ENCODE measurements around the gene EXOC1L.
A peak's percentile ranks its signal among the peaks of the same experiment; 100 is the strongest.

The EXOC1L gene

GRCh38 chr4:55819634-55820033, at the start of gene EXOC1L:
EXOC1L (plus strand) TSS chr4:55819790; CDS start chr4:55820027, 237 bp downstream.
- peak in 1 of 2 experiments; percentile 7 for DNase-seq

GRCh38 chr4:55770662-55771061, 48.9 kb upstream of the EXOC1L start:
- DNase-seq, result no peak

GRCh38 chr4:55781341-55781740, 38.2 kb upstream of the EXOC1L start:
- no peak for DNase-seq

GRCh38 chr4:55781812-55782211, 37.8 kb upstream of the EXOC1L start:
- peak in 1 of 2 experiments; percentile 61 for DNase-seq

GRCh38 chr4:55783584-55783983, 36.0 kb upstream of the EXOC1L start:
- no peak for DNase-seq

- DNase-seq, result no peak
Observed at GRCh38 chr4:55784747-55785146, 34.8 kb upstream of the EXOC1L start.

- DNase-seq, result no peak
Observed at GRCh38 chr4:55791666-55792065, 27.9 kb upstream of the EXOC1L start.

- no peak for DNase-seq
Observed at GRCh38 chr4:55793479-55793878, 26.1 kb upstream of the EXOC1L start.

- DNase-seq, result no peak
Observed at GRCh38 chr4:55794053-55794452, 25.5 kb upstream of the EXOC1L start.

GRCh38 chr4:55795341-55795740, 24.2 kb upstream of the EXOC1L start:
- no peak for DNase-seq

- DNase-seq, result no peak
Observed at GRCh38 chr4:55801498-55801897, 18.1 kb upstream of the EXOC1L start.

- no peak for DNase-seq
Observed at GRCh38 chr4:55807556-55807955, 12.0 kb upstream of the EXOC1L start.

- no peak for DNase-seq
Observed at GRCh38 chr4:55808186-55808585, 11.4 kb upstream of the EXOC1L start.

GRCh38 chr4:55808632-55809031, 11.0 kb upstream of the EXOC1L start:
- DNase-seq, result no peak

GRCh38 chr4:55817691-55818090, 1.9 kb upstream of the EXOC1L start:
- no peak for DNase-seq

- no peak for DNase-seq
Observed at GRCh38 chr4:55820279-55820678, 689 bp downstream of the EXOC1L start.

GRCh38 chr4:55822329-55822728, 2.7 kb downstream of the EXOC1L start:
- no peak for DNase-seq

GRCh38 chr4:55824865-55825264, 5.3 kb downstream of the EXOC1L start:
- no peak for DNase-seq

GRCh38 chr4:55826986-55827385, 7.4 kb downstream of the EXOC1L start:
- no peak for DNase-seq

GRCh38 chr4:55827582-55827981, 8.0 kb downstream of the EXOC1L start:
- DNase-seq, result no peak

- no peak for DNase-seq
Observed at GRCh38 chr4:55830048-55830447, 10.5 kb downstream of the EXOC1L start.

GRCh38 chr4:55830716-55831115, 11.1 kb downstream of the EXOC1L start:
- no peak for DNase-seq

GRCh38 chr4:55834086-55834795, 14.7 kb downstream of the EXOC1L start:
- DNase-seq, result peak in 1 of 2 experiments; percentile 12

GRCh38 chr4:55837903-55838302, 18.3 kb downstream of the EXOC1L start:
- no peak for DNase-seq

- DNase-seq, result no peak
Observed at GRCh38 chr4:55838356-55838755, 18.8 kb downstream of the EXOC1L start.

All from NCI-H446 (cell line).